ENCODE measurements around the gene NEUROD2.

NEUROD2 gene

DNA sequence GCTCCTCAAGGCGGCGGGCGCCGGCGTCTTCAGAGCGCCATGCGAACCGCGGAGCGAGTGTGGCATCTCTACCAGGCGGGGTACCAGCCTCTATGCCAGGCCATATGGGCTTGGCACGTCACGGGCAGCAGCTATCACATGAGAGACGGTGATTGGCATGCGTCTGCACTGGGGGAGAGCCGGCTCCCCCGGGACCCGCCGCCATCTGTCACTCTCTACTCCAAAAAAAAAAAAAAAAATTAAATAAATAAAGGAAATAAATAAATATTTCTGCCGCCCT is at the start of gene NEUROD2:
TSS of gene NEUROD2 (minus strand) at position 70 of the 280 bp plus-strand sequence. CDS start 1,321 bp downstream, outside the sequence.
- no peak for TF ChIP-seq ZFX (IDR thresholded peaks at IDR 0.05)
- TF ChIP-seq, protein P1, sequence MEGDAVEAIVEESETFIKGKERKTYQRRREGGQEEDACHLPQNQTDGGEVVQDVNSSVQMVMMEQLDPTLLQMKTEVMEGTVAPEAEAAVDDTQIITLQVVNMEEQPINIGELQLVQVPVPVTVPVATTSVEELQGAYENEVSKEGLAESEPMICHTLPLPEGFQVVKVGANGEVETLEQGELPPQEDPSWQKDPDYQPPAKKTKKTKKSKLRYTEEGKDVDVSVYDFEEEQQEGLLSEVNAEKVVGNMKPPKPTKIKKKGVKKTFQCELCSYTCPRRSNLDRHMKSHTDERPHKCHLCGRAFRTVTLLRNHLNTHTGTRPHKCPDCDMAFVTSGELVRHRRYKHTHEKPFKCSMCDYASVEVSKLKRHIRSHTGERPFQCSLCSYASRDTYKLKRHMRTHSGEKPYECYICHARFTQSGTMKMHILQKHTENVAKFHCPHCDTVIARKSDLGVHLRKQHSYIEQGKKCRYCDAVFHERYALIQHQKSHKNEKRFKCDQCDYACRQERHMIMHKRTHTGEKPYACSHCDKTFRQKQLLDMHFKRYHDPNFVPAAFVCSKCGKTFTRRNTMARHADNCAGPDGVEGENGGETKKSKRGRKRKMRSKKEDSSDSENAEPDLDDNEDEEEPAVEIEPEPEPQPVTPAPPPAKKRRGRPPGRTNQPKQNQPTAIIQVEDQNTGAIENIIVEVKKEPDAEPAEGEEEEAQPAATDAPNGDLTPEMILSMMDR (conservative IDR thresholded peaks at IDR 0.05), result no peak
- H3K27ac ChIP-seq, result no peak within 1 kb of the TSS

DNA sequence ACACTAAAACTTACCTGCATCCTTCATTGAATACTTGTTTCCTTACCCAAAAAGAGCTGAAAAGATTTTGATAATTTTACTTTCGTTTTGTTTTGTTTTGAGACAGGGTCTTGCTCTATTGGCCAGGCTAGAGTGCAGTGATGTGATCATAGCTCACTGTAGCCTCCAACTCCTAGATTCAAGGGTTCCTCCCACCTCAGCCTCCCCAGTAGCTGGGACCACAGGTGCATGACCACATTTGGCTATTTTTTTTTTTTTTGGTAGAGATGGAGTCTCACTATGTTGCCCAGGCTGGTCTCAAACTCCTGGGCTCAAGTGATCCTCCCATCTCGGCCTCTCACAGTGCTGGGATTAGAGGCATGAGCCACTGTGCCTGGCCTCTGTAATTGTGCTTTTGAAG is 47.4 kb upstream of the NEUROD2 start:
- H3K27ac ChIP-seq, result no peak overlapping the region
- no peak for TF ChIP-seq ZFX (IDR thresholded peaks at IDR 0.05)
- TF ChIP-seq, protein P1 (conservative IDR thresholded peaks at IDR 0.05), result no peak

DNA sequence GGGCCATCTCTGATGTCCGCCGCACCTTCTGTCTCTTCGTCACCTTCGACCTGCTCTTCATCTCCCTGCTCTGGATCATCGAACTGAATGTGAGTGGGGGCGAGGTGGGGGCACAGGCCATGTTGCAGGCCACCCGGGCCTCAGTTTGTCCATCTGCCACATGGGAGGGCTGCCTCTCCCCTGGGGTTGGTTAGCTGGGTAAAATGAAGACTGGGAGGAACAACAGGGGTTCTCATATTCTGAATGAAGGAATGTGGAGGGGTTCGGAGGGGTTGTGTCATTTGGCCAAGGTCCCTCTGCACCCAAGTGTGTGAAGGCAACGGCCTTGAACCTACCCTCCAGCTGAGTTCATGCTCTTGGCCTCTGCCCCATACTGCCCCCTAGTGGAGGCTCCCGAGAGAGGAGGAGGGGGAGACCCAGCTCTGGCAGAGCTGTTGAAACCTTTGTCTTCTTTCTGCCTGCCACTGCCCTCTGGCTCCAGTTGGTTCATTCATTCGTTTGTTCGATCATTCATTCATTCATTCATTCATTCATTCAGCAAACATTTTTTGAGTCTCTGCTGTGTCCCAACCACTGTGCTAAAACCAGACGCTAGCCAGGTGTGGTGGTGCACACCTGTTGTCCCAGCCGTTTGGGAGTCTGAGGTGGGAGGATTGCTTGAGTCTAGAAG is 46.1 kb upstream of the NEUROD2 start:
- peak overlapping the region; percentile 79 for H3K27ac ChIP-seq
- TF ChIP-seq, protein P1 (conservative IDR thresholded peaks at IDR 0.05), result peak; percentile 96
- TF ChIP-seq ZFX (IDR thresholded peaks at IDR 0.05), result no peak

DNA sequence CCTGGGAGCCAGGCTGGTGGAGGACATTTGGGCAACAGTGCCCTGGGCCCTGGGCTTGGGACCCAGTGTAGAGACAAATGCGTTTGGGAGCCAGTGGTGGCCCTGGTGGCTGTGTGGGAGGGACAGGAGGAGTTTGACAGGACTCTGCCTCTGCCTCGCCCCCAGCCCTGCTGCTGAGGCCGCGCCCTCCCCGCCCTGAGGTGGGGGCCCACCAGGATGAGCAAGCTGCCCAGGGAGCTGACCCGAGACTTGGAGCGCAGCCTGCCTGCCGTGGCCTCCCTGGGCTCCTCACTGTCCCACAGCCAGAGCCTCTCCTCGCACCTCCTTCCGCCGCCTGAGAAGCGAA is 45.6 kb upstream of the NEUROD2 start:
- H3K27ac ChIP-seq, result peak overlapping the region; percentile 79
- TF ChIP-seq, protein P1 (conservative IDR thresholded peaks at IDR 0.05), result no peak
- TF ChIP-seq ZFX (IDR thresholded peaks at IDR 0.05), result no peak

DNA sequence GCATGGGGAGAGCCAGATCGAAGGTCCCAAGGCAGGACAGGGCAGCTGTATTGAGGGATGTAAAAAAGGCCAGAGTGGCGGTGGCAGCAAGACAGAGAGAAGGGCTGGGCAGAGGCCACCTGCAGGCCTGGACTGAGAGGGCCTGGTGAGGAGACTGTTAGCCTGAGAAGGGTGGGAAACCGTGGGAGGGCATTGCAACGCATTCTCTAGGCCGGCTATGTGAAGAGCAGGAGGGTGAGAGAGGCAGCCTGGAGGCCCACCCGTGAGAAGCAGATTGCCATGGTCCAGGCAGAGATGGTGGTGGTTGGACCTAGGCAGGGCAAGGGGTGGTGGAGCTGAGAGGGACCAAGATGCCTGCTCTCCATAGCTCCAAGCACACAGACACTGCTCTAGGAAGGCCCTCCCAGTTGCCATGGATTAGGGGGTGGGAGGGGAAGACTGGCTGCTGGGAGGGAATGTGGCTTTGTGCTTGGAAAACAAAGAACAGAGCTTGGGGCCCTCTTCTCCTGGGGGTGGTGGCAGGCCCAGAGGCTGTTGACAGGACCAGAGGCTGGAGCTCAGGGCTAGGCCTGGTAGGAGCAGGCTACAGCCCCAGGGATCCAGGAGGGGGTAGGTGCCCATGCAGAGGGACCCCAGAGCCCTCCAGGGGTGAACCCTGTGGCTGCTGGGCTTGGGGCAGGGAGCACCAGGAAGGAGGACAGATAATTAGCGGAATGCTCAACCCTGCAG is 45.0 kb upstream of the NEUROD2 start:
- H3K27ac ChIP-seq, result peak overlapping the region; percentile 79
- TF ChIP-seq ZFX (IDR thresholded peaks at IDR 0.05), result no peak
- TF ChIP-seq, protein P1 (conservative IDR thresholded peaks at IDR 0.05), result no peak

DNA sequence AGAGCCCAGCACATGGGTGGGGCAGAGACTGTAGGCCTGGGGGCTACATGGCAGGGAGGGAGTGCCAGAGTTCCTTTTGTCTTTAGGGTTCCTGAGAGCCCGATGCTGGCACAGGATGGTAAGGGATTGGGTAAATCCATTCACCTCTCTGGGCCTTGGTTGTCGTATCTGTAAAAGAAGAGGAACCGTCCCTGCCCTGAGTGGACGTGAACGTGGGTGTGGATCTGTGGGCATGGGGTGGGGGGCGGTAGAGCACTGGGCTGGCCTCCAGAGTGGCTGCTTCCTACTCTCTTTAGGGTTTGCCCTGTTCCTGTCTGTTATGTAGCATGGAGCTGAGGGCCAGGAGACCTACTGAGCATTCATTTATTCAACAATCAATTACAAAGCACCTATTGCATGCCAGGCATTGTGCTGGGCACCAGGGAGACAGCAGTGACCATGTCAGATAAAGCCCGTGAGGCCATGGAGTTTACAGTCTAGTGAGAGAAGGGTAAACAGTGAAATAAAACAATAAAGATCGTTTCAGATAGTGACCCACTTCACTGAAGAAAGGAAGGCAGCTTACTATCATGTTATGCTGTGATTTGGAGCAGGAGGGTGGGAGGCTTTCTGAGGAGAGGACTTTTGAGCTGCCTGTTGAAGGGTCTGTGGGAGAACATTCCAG is 44.3 kb upstream of the NEUROD2 start:
- H3K27ac ChIP-seq, result peak overlapping the region; percentile 79
- TF ChIP-seq ZFX (IDR thresholded peaks at IDR 0.05), result no peak
- TF ChIP-seq, protein P1 (conservative IDR thresholded peaks at IDR 0.05), result no peak

DNA sequence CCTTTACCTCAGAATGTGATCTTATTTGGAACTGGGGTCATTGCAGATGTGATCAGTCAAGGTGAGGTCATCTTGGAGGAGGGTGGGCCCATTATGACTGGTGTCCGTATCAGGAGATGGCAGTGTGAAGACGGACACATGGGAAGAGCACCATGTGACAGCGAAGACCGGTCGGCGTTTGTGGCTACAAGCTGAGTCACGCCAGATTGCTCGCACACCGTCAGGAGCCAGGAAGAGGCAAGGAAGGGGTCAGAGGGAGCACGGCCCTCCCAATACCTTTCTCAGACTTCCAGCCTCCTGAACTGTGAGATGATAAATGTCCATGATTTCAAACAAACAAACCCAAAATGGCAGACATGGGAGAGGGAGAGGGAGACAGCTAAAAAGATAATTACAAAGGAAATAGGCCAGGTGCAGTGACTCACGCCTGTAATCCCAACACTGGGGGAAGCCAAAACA is 42.4 kb upstream of the NEUROD2 start:
- no peak overlapping the region for H3K27ac ChIP-seq
- TF ChIP-seq, protein P1 (conservative IDR thresholded peaks at IDR 0.05), result no peak
- TF ChIP-seq ZFX (IDR thresholded peaks at IDR 0.05), result no peak
